ENCODE measurements around the gene TMEM179. TPM values are rescaled to one million over a fixed set of nuclear protein-coding genes. Genes with fewer than 3 reads are reported as not detected.

Gene TMEM179
- polyA plus RNA-seq, 1 donor from 2014 or later, result 20.3 TPM

DNA sequence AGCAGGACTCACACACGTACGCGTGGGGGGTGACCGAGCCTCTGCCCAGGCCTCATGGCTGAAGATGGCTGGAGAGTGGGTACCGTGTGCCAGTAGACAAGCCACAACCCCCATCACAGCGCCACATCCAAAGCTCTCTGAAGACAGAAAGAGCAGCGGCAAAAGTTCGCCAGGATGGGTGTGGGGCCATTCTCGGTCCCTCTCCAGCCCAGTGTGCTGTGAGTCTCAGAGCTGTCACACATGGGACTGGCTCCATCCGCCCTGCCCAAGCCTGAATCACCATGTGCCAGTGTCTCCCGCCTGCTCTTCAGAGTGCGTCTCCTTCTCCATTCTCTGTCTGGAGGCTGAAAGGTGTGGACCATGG, 5.7 kb downstream of the TMEM179 start:
- no peaks in the 10 kb centered on the region for H3K36me3 ChIP-seq (ENCODE audit: insufficient read depth, low read length)
- peaks cover 3% of the 10 kb centered on the region for H3K27me3 ChIP-seq (ENCODE audit: insufficient read depth, low read depth, low read length)
- no peak overlapping the region for H3K4me2 ChIP-seq (ENCODE audit: low read length)
- H3K9me2 ChIP-seq (ENCODE audit: insufficient read depth, low read length), result no peaks in the 10 kb centered on the region
- no peak overlapping the region for H3K4me3 ChIP-seq (ENCODE audit: low read length)
- no peak overlapping the region for H3K27ac ChIP-seq (ENCODE audit: low read length)
- no peak overlapping the region for H3K9ac ChIP-seq (ENCODE audit: low read length)
- no peaks in the 10 kb centered on the region for H3K79me2 ChIP-seq (replicated peaks; ENCODE audit: insufficient read depth, low read length)
- no peaks in the 10 kb centered on the region for H3K9me3 ChIP-seq (ENCODE audit: low read length)
- no peaks in the 10 kb centered on the region for H4K20me1 ChIP-seq (ENCODE audit: insufficient read depth)
- H3F3A ChIP-seq (ENCODE audit: insufficient read depth, low read length, poor library complexity, severe bottlenecking), result no peaks in the 10 kb centered on the region
- TF ChIP-seq SMC3 (conservative IDR thresholded peaks at IDR 0.05; ENCODE audit: poor library complexity) (no peak), MXI1 (conservative IDR thresholded peaks at IDR 0.05; ENCODE audit: poor library complexity, severe bottlenecking) (no peak), TAF1 (IDR thresholded peaks at IDR 0.05; ENCODE audit: low read depth) (no peak), EP300 (conservative IDR thresholded peaks at IDR 0.05; ENCODE audit: poor library complexity, severe bottlenecking) (no peak), EZH2 (IDR thresholded peaks at IDR 0.05; ENCODE audit: borderline replicate concordance, insufficient read depth, low read length, poor library complexity, severe bottlenecking) (no peak), RAD21 (conservative IDR thresholded peaks at IDR 0.05) (no peak), POLR2AphosphoS5 (IDR thresholded peaks at IDR 0.05) (no peak)
- TF ChIP-seq, protein P1, sequence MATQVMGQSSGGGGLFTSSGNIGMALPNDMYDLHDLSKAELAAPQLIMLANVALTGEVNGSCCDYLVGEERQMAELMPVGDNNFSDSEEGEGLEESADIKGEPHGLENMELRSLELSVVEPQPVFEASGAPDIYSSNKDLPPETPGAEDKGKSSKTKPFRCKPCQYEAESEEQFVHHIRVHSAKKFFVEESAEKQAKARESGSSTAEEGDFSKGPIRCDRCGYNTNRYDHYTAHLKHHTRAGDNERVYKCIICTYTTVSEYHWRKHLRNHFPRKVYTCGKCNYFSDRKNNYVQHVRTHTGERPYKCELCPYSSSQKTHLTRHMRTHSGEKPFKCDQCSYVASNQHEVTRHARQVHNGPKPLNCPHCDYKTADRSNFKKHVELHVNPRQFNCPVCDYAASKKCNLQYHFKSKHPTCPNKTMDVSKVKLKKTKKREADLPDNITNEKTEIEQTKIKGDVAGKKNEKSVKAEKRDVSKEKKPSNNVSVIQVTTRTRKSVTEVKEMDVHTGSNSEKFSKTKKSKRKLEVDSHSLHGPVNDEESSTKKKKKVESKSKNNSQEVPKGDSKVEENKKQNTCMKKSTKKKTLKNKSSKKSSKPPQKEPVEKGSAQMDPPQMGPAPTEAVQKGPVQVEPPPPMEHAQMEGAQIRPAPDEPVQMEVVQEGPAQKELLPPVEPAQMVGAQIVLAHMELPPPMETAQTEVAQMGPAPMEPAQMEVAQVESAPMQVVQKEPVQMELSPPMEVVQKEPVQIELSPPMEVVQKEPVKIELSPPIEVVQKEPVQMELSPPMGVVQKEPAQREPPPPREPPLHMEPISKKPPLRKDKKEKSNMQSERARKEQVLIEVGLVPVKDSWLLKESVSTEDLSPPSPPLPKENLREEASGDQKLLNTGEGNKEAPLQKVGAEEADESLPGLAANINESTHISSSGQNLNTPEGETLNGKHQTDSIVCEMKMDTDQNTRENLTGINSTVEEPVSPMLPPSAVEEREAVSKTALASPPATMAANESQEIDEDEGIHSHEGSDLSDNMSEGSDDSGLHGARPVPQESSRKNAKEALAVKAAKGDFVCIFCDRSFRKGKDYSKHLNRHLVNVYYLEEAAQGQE (IDR thresholded peaks at IDR 0.05; ENCODE audit: borderline replicate concordance), result no peak
- TF ChIP-seq, protein P2, sequence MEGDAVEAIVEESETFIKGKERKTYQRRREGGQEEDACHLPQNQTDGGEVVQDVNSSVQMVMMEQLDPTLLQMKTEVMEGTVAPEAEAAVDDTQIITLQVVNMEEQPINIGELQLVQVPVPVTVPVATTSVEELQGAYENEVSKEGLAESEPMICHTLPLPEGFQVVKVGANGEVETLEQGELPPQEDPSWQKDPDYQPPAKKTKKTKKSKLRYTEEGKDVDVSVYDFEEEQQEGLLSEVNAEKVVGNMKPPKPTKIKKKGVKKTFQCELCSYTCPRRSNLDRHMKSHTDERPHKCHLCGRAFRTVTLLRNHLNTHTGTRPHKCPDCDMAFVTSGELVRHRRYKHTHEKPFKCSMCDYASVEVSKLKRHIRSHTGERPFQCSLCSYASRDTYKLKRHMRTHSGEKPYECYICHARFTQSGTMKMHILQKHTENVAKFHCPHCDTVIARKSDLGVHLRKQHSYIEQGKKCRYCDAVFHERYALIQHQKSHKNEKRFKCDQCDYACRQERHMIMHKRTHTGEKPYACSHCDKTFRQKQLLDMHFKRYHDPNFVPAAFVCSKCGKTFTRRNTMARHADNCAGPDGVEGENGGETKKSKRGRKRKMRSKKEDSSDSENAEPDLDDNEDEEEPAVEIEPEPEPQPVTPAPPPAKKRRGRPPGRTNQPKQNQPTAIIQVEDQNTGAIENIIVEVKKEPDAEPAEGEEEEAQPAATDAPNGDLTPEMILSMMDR (IDR thresholded peaks at IDR 0.05; ENCODE audit: poor library complexity, severe bottlenecking), result no peak
- H2AFZ ChIP-seq (ENCODE audit: low read depth, low read length), result no peak overlapping the region

DNA sequence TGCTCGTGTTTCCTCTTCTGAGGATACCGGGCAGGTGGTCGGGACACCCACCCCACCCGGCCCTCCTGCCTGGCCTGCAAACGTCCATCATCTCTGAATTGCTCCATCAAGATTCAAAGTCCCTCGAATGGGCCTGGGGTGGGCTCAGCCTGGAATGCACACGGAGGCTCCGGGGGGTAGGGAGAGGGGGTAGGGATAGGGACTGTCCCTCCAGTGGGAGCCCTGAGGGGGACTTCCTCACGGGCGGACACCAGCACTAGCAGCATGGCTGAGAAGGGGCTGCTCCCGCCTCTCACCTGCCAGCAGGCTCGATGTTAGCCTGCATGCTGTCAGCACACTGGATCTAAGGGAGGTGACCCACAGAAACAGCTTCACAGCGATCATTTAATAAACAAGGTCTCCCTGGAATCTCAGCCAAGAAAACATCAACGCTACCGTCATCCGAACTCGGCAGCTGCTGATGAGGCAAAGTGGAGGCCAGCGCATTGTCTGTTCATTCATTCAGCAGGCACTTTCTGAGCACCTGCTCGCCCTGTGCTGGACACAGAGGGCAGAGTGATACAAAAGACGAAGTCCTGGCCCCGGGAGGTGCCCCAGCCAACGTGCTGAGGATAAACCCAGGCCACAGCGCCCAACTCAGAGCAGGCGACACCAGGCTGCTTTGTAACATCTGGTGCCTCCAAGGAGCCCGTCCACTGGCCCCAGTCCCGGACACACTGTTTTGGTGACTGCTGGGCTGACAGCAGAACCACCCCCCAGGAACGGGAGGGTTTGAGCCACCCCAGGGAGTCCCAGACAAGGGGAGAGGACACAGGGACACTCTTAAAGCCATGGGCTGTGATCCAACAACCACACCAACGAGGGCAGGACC, 6.3 kb downstream of the TMEM179 start:
- H3K9ac ChIP-seq (ENCODE audit: low read length), result no peak overlapping the region
- no peak overlapping the region for H2AFZ ChIP-seq (ENCODE audit: low read depth, low read length)
- H3K79me2 ChIP-seq (replicated peaks; ENCODE audit: insufficient read depth, low read length), result no peaks in the 10 kb centered on the region
- no peaks in the 10 kb centered on the region for H3F3A ChIP-seq (ENCODE audit: insufficient read depth, low read length, poor library complexity, severe bottlenecking)
- TF ChIP-seq RAD21 (conservative IDR thresholded peaks at IDR 0.05) (no peak), MXI1 (conservative IDR thresholded peaks at IDR 0.05; ENCODE audit: poor library complexity, severe bottlenecking) (no peak), SMC3 (conservative IDR thresholded peaks at IDR 0.05; ENCODE audit: poor library complexity) (no peak), POLR2AphosphoS5 (IDR thresholded peaks at IDR 0.05) (no peak), TAF1 (IDR thresholded peaks at IDR 0.05; ENCODE audit: low read depth) (no peak)
- TF ChIP-seq, protein P1 (IDR thresholded peaks at IDR 0.05; ENCODE audit: borderline replicate concordance), result no peak
- TF ChIP-seq, protein P2 (IDR thresholded peaks at IDR 0.05; ENCODE audit: poor library complexity, severe bottlenecking), result no peak
- H3K27ac ChIP-seq (ENCODE audit: low read length), result no peak overlapping the region
- H3K27me3 ChIP-seq (ENCODE audit: insufficient read depth, low read depth, low read length), result no peaks in the 10 kb centered on the region
- H3K4me3 ChIP-seq (ENCODE audit: low read length), result no peak overlapping the region
- no peak overlapping the region for H3K4me2 ChIP-seq (ENCODE audit: low read length)
- no peaks in the 10 kb centered on the region for H4K20me1 ChIP-seq (ENCODE audit: insufficient read depth)
- H3K36me3 ChIP-seq (ENCODE audit: insufficient read depth, low read length), result no peaks in the 10 kb centered on the region
- no peaks in the 10 kb centered on the region for H3K9me3 ChIP-seq (ENCODE audit: low read length)
- H3K9me2 ChIP-seq (ENCODE audit: insufficient read depth, low read length), result no peaks in the 10 kb centered on the region

All from neural cell (in vitro differentiated cells).